ENCODE results near the gene SERPIND1. TPM values are rescaled to one million over a fixed set of nuclear protein-coding genes. Genes with fewer than 3 reads are reported as not detected.

SERPIND1 gene
- total and polyA plus RNA-seq, 2 donors (not counting 1 experiment from before 2014, with no cell fraction given) = not detected

DNA sequence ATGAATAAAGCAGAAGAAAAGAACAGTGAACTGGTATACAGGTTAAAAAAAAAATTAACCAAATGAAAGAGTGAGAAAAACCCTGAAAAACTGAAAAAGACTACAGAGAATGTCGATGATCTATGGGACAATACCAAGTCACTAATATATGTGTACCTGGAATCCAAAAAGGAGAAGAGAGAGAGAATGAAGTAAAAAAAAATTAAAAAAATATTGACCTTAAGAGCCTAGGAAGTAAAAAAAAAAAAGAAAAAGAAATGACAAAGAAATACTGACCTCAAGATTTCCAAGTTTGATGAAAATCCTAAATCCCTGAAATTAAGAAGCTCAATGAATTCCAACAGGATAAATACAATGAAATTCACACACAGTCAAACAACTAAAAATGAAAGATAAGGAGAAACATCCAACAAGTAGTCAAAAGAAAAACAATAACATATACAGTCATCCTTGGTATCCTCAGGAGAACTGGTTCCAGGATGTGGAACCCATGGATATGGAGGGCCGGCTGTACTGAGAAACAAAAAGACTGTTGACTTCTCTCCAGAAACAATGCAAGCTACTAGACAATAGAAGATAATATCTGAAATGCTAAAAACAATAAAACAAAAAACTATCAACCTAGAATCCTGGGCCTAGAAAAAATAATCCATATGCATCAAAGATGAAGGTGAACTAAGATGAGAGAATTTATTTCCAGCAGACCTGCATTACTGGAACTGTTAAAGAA lies 33.5 kb upstream of the SERPIND1 start:
- no peak overlapping the region for H3K9ac ChIP-seq (ENCODE audit: low read length)
- H3K9me3 ChIP-seq (ENCODE audit: control extremely low read depth in 1 of 3, control insufficient read depth in 2 of 3, insufficient read depth in 1 of 3, low read length in 2 of 3) = no peaks in the 10 kb centered on the region
- DNase-seq = no peak
- H3K4me3 ChIP-seq (ENCODE audit: control extremely low read depth in 1 of 5, extremely low read depth in 1 of 5, insufficient read depth in 1 of 5, low read depth in 2 of 5, low read length in 4 of 5) = no peak overlapping the region
- H3K36me3 ChIP-seq (replicated peaks in 1 of 2; ENCODE audit: control extremely low read depth in 1 of 2, control insufficient read depth in 1 of 2, extremely low read depth in 1 of 2, insufficient read depth in 2 of 2, low read length in 1 of 2) = peaks cover 0 to 50% of the 10 kb centered on the region in 2 experiments
- no peak overlapping the region for H2AFZ ChIP-seq (ENCODE audit: insufficient read depth, low read depth, low read length, poor library complexity, severe bottlenecking)
- no peaks in the 10 kb centered on the region for H3K27me3 ChIP-seq (replicated peaks in 1 of 4; ENCODE audit: control extremely low read depth in 1 of 4, control insufficient read depth in 3 of 4, insufficient read depth in 4 of 4, low read length in 3 of 4)
- no CpG with 5 or more reads among the region's 2 CpGs for WGBS (ENCODE audit: insufficient coverage)
- H3K27ac Mint-ChIP-seq = no peak overlapping the region
- no peaks in the 10 kb centered on the region for H4K20me1 ChIP-seq (ENCODE audit: control insufficient read depth, insufficient read depth, low read length, poor library complexity, severe bottlenecking)
- no peaks in the 10 kb centered on the region for H3K79me2 ChIP-seq (ENCODE audit: control insufficient read depth, insufficient read depth, low read length)
- intact Hi-C loops (cut with micrococcal nuclease) = loop anchor here (5.0 kb wide), 1 partner anchor 178 kb away; no protein-coding TSS in a partner anchor
- no peak for ATAC-seq (ENCODE audit: low read depth)
- no peaks in the 10 kb centered on the region for H3K27me3 Mint-ChIP-seq
- no peak overlapping the region for H3K4me3 Mint-ChIP-seq
- no peak overlapping the region for H3K27ac ChIP-seq (ENCODE audit: low read length in 2 of 2)
- H3K9me3 Mint-ChIP-seq (ENCODE audit: insufficient read depth) = no peaks in the 10 kb centered on the region
- ChIA-PET POLR2A (no interaction called here), CTCF (interaction anchor here (0.7 to 3.5 kb wide), 6 partner anchors 10 to 1116 kb away, joined by 3 to 26 read pairs (median 4); no protein-coding TSS in a partner anchor)
- H3K4me1 ChIP-seq (ENCODE audit: control insufficient read depth in 2 of 2, insufficient read depth in 2 of 2, low read length in 2 of 2) = no peaks in the 10 kb centered on the region
- peaks cover 7% of the 10 kb centered on the region for H3K4me1 Mint-ChIP-seq
- H3K4me2 ChIP-seq (replicated peaks; ENCODE audit: low read depth, low read length, poor library complexity, severe bottlenecking) = no peak overlapping the region
- TF ChIP-seq EZH2 (IDR thresholded peaks at IDR 0.05; ENCODE audit: borderline replicate concordance, insufficient read depth, low read depth, low read length, poor library complexity, severe bottlenecking) = no peak
- TF ChIP-seq, protein P1, sequence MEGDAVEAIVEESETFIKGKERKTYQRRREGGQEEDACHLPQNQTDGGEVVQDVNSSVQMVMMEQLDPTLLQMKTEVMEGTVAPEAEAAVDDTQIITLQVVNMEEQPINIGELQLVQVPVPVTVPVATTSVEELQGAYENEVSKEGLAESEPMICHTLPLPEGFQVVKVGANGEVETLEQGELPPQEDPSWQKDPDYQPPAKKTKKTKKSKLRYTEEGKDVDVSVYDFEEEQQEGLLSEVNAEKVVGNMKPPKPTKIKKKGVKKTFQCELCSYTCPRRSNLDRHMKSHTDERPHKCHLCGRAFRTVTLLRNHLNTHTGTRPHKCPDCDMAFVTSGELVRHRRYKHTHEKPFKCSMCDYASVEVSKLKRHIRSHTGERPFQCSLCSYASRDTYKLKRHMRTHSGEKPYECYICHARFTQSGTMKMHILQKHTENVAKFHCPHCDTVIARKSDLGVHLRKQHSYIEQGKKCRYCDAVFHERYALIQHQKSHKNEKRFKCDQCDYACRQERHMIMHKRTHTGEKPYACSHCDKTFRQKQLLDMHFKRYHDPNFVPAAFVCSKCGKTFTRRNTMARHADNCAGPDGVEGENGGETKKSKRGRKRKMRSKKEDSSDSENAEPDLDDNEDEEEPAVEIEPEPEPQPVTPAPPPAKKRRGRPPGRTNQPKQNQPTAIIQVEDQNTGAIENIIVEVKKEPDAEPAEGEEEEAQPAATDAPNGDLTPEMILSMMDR (IDR thresholded peaks at IDR 0.05) = no peak

DNA sequence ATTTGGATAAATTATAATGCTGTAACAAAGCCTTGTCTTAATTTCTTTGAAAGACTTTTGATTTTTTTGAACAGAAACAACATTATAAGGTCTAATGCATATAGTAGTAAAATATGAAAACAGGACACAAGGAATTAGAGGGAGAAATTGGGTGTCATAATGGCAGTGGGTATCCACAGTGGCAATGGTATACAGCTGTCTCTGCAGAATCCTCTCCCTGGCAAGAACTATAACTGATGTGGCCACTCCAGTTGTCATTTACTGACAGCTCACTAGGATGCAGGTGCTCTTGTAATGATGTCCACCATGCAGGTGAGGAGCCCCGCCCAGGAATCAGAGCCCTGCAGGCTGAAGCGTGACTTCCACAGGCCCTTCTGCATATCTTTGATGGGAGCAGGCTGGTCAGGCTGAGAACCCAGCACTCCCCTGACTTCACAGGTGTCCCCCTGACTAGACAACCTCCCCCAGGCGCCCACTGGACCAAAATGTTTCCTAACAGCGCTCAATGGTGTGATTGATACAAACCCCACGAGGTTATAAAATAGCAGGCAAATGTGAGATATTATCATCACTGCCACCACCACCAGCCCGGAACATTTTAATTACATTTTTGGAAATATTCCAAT lies 32.8 kb upstream of the SERPIND1 start:
- Histone ChIP-seq H3K27me3 (replicated peaks in 1 of 4; ENCODE audit: control extremely low read depth in 1 of 4, control insufficient read depth in 3 of 4, insufficient read depth in 4 of 4, low read length in 3 of 4) (no peaks in the 10 kb centered on the region), H3K4me3 (ENCODE audit: control extremely low read depth in 1 of 5, extremely low read depth in 1 of 5, insufficient read depth in 1 of 5, low read depth in 2 of 5, low read length in 4 of 5) (no peak overlapping the region), H2AFZ (ENCODE audit: insufficient read depth, low read depth, low read length, poor library complexity, severe bottlenecking) (no peak overlapping the region), H3K4me1 (ENCODE audit: control insufficient read depth in 2 of 2, insufficient read depth in 2 of 2, low read length in 2 of 2) (no peaks in the 10 kb centered on the region), H3K4me2 (replicated peaks; ENCODE audit: low read depth, low read length, poor library complexity, severe bottlenecking) (no peak overlapping the region), H3K9ac (ENCODE audit: low read length) (no peak overlapping the region), H3K79me2 (ENCODE audit: control insufficient read depth, insufficient read depth, low read length) (no peaks in the 10 kb centered on the region), H3K9me3 (ENCODE audit: control extremely low read depth in 1 of 3, control insufficient read depth in 2 of 3, insufficient read depth in 1 of 3, low read length in 2 of 3) (no peaks in the 10 kb centered on the region), H3K27ac (ENCODE audit: low read length in 2 of 2) (no peak overlapping the region), H4K20me1 (ENCODE audit: control insufficient read depth, insufficient read depth, low read length, poor library complexity, severe bottlenecking) (no peaks in the 10 kb centered on the region), H3K36me3 (replicated peaks in 1 of 2; ENCODE audit: control extremely low read depth in 1 of 2, control insufficient read depth in 1 of 2, extremely low read depth in 1 of 2, insufficient read depth in 2 of 2, low read length in 1 of 2) (peaks cover 0 to 53% of the 10 kb centered on the region in 2 experiments)
- TF ChIP-seq, protein P1 (IDR thresholded peaks at IDR 0.05) = no peak
- TF ChIP-seq EZH2 (IDR thresholded peaks at IDR 0.05; ENCODE audit: borderline replicate concordance, insufficient read depth, low read depth, low read length, poor library complexity, severe bottlenecking) = no peak
- intact Hi-C loops (cut with micrococcal nuclease) = loop anchor here (5.0 kb wide), 1 partner anchor 179 kb away; no protein-coding TSS in a partner anchor
- ChIA-PET POLR2A (no interaction called here), CTCF (interaction anchor here (0.7 to 3.5 kb wide), 17 partner anchors 10 to 1115 kb away, joined by 3 to 26 read pairs (median 3); no protein-coding TSS in a partner anchor)
- H3K27me3 Mint-ChIP-seq = no peaks in the 10 kb centered on the region
- H3K4me3 Mint-ChIP-seq = no peak overlapping the region
- H3K9me3 Mint-ChIP-seq (ENCODE audit: insufficient read depth) = no peaks in the 10 kb centered on the region
- no peak overlapping the region for H3K27ac Mint-ChIP-seq
- no peak for DNase-seq
- H3K4me1 Mint-ChIP-seq = peaks cover 7% of the 10 kb centered on the region
- ATAC-seq (ENCODE audit: low read depth) = no peak
- 100% methylated on average over 1 of the region's 6 CpGs for WGBS (ENCODE audit: insufficient coverage)
